K562 (cell line): ENCODE data around the gene MICU1. TPM values are rescaled to one million over a fixed set of nuclear protein-coding genes. Genes with fewer than 3 reads are reported as not detected.
A peak's percentile ranks its signal among the peaks of the same experiment; 100 is the strongest.

Experiments
- CCNT2 ChIP-seq: IDR thresholded peaks from 2 replicates; pipeline ENCODE4 v1.6.1; 2011; ENCODE audit warnings: borderline replicate concordance, low read depth, mild to moderate bottlenecking, moderate library complexity, mixed read lengths, low read length; ENCODE audit not compliant: insufficient read length; ENCODE audit errors: extremely low read depth
- CHD2 ChIP-seq: IDR thresholded peaks from 2 replicates; pipeline ENCODE4 v1.6.1; 2011; ENCODE audit warnings: low read depth, low read length
- FOXM1 ChIP-seq, 2 experiments: fragments of 450-650 bp in 1 of 2; sonication (generic) in 1 of 2; formaldehyde crosslinking in 1 of 2; IDR thresholded peaks; 2 replicates each; pipeline versions ENCODE4 v1.6.1 to v1.9.0; 2017 to 2022; ENCODE audit warnings: low read depth in 2 of 2, mild to moderate bottlenecking in 2 of 2, missing genetic modification reagents in 1 of 2, moderate library complexity in 1 of 2
- GATAD2A ChIP-seq: fragments of 450-650 bp; IDR thresholded peaks from 2 replicates; pipeline ENCODE4 v1.6.1; 2017
- GTF2F1 ChIP-seq: IDR thresholded peaks from 2 replicates; pipeline ENCODE4 v1.6.1; 2011; ENCODE audit warnings: low read depth, low read length, improper control_type of control experiment
- JUNB ChIP-seq: fragments of 450-650 bp; formaldehyde crosslinking; conservative IDR thresholded peaks from 2 replicates; pipeline ENCODE4 v1.4.0; 2020; ENCODE audit warnings: mild to moderate bottlenecking
- KAT2B ChIP-seq: IDR thresholded peaks from one replicate; pipeline ENCODE4 v1.6.1; 2012; ENCODE audit warnings: low read depth, mild to moderate bottlenecking, control low read depth, inconsistent platforms, low read length, moderate library complexity
- KDM5B ChIP-seq: fragments of 200-600 bp; sonication (generic); IDR thresholded peaks from 2 replicates; pipeline ENCODE4 v1.6.1; 2012; ENCODE audit warnings: low read depth, mild to moderate bottlenecking, moderate library complexity, low read length, control low read depth, inconsistent platforms; ENCODE audit not compliant: insufficient replicate concordance
- OTX1 ChIP-seq: fragments of 450-650 bp; formaldehyde crosslinking; IDR thresholded peaks from 2 replicates; pipeline ENCODE4 v1.4.0; 2022; ENCODE audit warnings: mild to moderate bottlenecking
- PRMT5 ChIP-seq: sonication (generic); formaldehyde crosslinking; IDR thresholded peaks from 2 replicates; pipeline ENCODE4 v1.5.0; 2020; ENCODE audit warnings: missing genetic modification reagents
- SPI1 ChIP-seq: IDR thresholded peaks from 2 replicates; pipeline ENCODE4 v1.6.1; 2011; ENCODE audit warnings: low read depth, low read length, control low read depth, borderline replicate concordance
- ZNF165 ChIP-seq: fragments of 250-450 bp; sonication (Bioruptor Pico); IDR thresholded peaks from 2 replicates; pipeline ENCODE4 v1.4.0; 2020; ENCODE audit warnings: borderline replicate concordance
- ZNF197 ChIP-seq: fragments of 200-800 bp; sonication (Bioruptor generic); IDR thresholded peaks from 2 replicates; pipeline ENCODE4 v1.6.1; 2016; ENCODE audit warnings: low read depth, missing genetic modification characterization, missing compliant biosample characterization
- ZNF263 ChIP-seq: sonication (generic); formaldehyde crosslinking; IDR thresholded peaks from 2 replicates; pipeline ENCODE4 v1.8.0; 2022; ENCODE audit warnings: mild to moderate bottlenecking, missing genetic modification reagents, borderline replicate concordance
- ZNF584 ChIP-seq: fragments of 200-800 bp; sonication (Bioruptor generic); IDR thresholded peaks from 2 replicates; pipeline ENCODE4 v1.6.1; 2016; ENCODE audit warnings: low read depth, mild to moderate bottlenecking, missing genetic modification characterization, missing compliant biosample characterization
- ZNF699 ChIP-seq: fragments of 250-450 bp; sonication (Bioruptor Pico); IDR thresholded peaks from 2 replicates; pipeline ENCODE4 v1.8.0; 2021; ENCODE audit warnings: mild to moderate bottlenecking, moderate library complexity; ENCODE audit not compliant: insufficient replicate concordance
- ZNF79 ChIP-seq: fragments of 250-450 bp; sonication (Bioruptor Pico); IDR thresholded peaks from 2 replicates; pipeline ENCODE4 v1.4.0; 2020; ENCODE audit warnings: low read depth, mild to moderate bottlenecking, moderate library complexity
- polyA plus RNA-seq, 8 experiments: library from polyadenylated mRNA; depleted of rRNA in 4 of 8; stranded (reverse) in 5 of 8; unstranded in 3 of 8; fragments of >200 nt; fragmentation: Nextera tagmentation in 2 of 8; fragmentation: Illumina TruSeq in 1 of 8; extraction: Ambion mirVana in 2 of 8; extraction: Trizol in 1 of 8; gene quantifications; 2 replicates each; pipeline versions ENCODE4 v1.2.1 to v1.2.3, GENCODE V29; 2011 to 2014; ENCODE audit warnings: inconsistent platforms in 1 of 8, missing spikeins in 1 of 8
- total RNA-seq, 7 experiments: library from RNA; depleted of rRNA in 6 of 7; stranded (reverse); fragments of >200 nt in 6 of 7; fragmentation: Illumina TruSeq in 2 of 7; extraction: Trizol in 2 of 7; gene quantifications; 2 replicates each; pipeline versions ENCODE4 v1.2.1 to v1.2.3, GENCODE V29; 2011 to 2021; ENCODE audit warnings: low replicate concordance in 1 of 7
- TF ChIP-seq, protein P1 (sequence below): fragments of 450-650 bp; formaldehyde crosslinking; IDR thresholded peaks from 2 replicates; pipeline ENCODE4 v1.4.0; 2020; ENCODE audit warnings: mild to moderate bottlenecking, mixed read lengths
- TF ChIP-seq, protein P2 (sequence below): fragments of 450-650 bp; formaldehyde crosslinking; IDR thresholded peaks from 2 replicates; pipeline ENCODE4 v1.4.0; 2022; ENCODE audit warnings: mild to moderate bottlenecking, moderate library complexity
- TF ChIP-seq, protein P3 (sequence below): fragments of 250-450 bp; sonication (Bioruptor Pico); IDR thresholded peaks from 2 replicates; pipeline ENCODE4 v1.5.0; 2022; ENCODE audit warnings: mild to moderate bottlenecking
- TF ChIP-seq, protein P4 (sequence below): fragments of 450-650 bp; IDR thresholded peaks from 2 replicates; pipeline ENCODE4 v1.6.1; 2016; ENCODE audit warnings: missing biosample characterization, missing genetic modification characterization

Gene MICU1
- total and polyA plus RNA-seq, 9 of the 15 experiments (the other 6 are each of a cell fraction or from before 2014, with no cell fraction given) = 29.3 to 76.8 (median 48.4) TPM

DNA sequence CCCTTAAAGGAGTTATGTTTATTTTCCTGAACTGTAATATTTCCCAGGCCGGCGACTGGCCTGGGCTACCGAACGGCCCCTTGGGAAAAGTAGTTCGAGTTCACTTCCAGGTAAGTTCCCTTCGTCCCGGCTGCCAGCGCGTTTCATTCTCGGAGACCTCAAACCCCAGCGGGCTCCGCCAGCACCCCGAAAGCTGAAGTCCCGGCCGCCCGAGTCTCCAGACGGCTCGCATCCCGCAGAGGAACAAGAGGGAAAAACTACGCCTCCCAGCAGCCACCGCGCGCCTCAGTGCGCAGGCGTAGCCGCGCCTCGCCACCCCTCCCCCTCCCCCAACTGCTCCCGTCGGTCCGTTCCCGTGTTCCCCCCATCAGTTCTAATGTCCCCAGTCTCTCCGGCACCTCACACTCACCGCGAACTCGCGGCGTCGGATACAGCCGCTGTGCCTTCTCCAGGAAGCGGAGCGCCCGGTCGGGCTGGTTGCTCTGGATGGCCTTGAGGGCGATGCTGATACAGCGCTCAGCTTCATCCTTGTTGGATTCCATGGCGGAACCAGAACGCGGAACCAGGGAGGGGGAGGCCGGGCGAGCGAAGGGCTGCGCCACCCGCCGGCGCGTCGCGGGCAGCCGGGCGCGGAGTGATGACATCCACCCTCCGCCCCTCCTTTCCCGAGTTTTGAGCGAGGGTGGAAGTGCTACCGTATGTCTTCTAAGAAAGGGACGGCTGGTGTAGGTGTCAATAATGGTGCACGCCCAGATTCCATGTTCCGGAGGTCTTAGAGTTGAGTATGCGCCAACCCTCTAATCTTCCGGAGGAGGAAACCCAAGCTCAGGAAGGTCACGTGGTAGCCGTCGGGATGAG lies 271.3 kb downstream of the MICU1 start, which contains the start of gene DNAJB12 (continued):
- peak; percentile 52 for TF ChIP-seq SPI1
- TF ChIP-seq, protein P1, sequence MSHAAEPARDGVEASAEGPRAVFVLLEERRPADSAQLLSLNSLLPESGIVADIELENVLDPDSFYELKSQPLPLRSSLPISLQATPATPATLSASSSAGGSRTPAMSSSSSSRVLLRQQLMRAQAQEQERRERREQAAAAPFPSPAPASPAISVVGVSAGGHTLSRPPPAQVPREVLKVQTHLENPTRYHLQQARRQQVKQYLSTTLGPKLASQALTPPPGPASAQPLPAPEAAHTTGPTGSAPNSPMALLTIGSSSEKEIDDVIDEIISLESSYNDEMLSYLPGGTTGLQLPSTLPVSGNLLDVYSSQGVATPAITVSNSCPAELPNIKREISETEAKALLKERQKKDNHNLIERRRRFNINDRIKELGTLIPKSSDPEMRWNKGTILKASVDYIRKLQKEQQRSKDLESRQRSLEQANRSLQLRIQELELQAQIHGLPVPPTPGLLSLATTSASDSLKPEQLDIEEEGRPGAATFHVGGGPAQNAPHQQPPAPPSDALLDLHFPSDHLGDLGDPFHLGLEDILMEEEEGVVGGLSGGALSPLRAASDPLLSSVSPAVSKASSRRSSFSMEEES (CRISPR knock-in tag) = peak; percentile 95
- peak; percentile 81 for TF ChIP-seq GTF2F1
- TF ChIP-seq, protein P2, sequence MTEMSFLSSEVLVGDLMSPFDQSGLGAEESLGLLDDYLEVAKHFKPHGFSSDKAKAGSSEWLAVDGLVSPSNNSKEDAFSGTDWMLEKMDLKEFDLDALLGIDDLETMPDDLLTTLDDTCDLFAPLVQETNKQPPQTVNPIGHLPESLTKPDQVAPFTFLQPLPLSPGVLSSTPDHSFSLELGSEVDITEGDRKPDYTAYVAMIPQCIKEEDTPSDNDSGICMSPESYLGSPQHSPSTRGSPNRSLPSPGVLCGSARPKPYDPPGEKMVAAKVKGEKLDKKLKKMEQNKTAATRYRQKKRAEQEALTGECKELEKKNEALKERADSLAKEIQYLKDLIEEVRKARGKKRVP (CRISPR knock-in tag) = no peak
- peak; percentile 72 for TF ChIP-seq FOXM1 (IDR thresholded peaks at IDR 0.05; ENCODE audit: low read depth)
- TF ChIP-seq FOXM1 (CRISPR knock-in tag; IDR thresholded peaks at IDR 0.05; ENCODE audit: low read depth) = no peak
- TF ChIP-seq GATAD2A = peak; percentile 93
- no peak for TF ChIP-seq ZNF79 (CRISPR knock-in tag)
- TF ChIP-seq, protein P3, sequence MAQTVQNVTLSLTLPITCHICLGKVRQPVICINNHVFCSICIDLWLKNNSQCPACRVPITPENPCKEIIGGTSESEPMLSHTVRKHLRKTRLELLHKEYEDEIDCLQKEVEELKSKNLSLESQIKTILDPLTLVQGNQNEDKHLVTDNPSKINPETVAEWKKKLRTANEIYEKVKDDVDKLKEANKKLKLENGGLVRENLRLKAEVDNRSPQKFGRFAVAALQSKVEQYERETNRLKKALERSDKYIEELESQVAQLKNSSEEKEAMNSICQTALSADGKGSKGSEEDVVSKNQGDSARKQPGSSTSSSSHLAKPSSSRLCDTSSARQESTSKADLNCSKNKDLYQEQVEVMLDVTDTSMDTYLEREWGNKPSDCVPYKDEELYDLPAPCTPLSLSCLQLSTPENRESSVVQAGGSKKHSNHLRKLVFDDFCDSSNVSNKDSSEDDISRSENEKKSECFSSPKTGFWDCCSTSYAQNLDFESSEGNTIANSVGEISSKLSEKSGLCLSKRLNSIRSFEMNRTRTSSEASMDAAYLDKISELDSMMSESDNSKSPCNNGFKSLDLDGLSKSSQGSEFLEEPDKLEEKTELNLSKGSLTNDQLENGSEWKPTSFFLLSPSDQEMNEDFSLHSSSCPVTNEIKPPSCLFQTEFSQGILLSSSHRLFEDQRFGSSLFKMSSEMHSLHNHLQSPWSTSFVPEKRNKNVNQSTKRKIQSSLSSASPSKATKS (CRISPR knock-in tag) = no peak
- TF ChIP-seq OTX1 (CRISPR knock-in tag) = peak; percentile 66; the same call in 1 of the 2 replicates
- TF ChIP-seq, protein P4, sequence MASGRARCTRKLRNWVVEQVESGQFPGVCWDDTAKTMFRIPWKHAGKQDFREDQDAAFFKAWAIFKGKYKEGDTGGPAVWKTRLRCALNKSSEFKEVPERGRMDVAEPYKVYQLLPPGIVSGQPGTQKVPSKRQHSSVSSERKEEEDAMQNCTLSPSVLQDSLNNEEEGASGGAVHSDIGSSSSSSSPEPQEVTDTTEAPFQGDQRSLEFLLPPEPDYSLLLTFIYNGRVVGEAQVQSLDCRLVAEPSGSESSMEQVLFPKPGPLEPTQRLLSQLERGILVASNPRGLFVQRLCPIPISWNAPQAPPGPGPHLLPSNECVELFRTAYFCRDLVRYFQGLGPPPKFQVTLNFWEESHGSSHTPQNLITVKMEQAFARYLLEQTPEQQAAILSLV (tag) = no peak
- TF ChIP-seq JUNB = no peak
- TF ChIP-seq ZNF197 = no peak
- peak; percentile 74 for TF ChIP-seq CHD2
- TF ChIP-seq CCNT2 = peak; percentile 93
- no peak for TF ChIP-seq ZNF699 (CRISPR knock-in tag)
- peak; percentile 82; the same call in 1 of the 2 replicates for TF ChIP-seq ZNF584
- no peak for TF ChIP-seq ZNF165 (CRISPR knock-in tag)
- TF ChIP-seq KAT2B = no peak
- peak; percentile 19; the same call in 1 of the 2 replicates for TF ChIP-seq PRMT5
- TF ChIP-seq ZNF263 (CRISPR knock-in tag) = peak; percentile 84; the same call in 1 of the 2 replicates
- TF ChIP-seq KDM5B = peak; percentile 84
